ENCODE measurements around the gene TIMM8A.

The TIMM8A gene

GRCh38 chrX:101303790-101304189 is 44.8 kb downstream of the TIMM8A start:
- DNase-seq (ENCODE audit: low read depth in 2 of 2) = no peak
- TF ChIP-seq CTCF (IDR thresholded peaks at IDR 0.05; ENCODE audit: low read depth, low read length) = no peak
- no peak overlapping the region for H3K4me3 ChIP-seq (replicated peaks in 1 of 2; ENCODE audit: low read depth in 2 of 2, low read length in 2 of 2)
